GM12878 (cell line): ENCODE data around the gene ATP2A3. TPM values are rescaled to one million over a fixed set of nuclear protein-coding genes. Genes with fewer than 3 reads are reported as not detected.

Source experiments
- ATAC-seq: fragments of 200-7000 bp; cut with Tn5 transposase; 3 replicates; pipeline ENCODE4 v1.9.1; 2020; ENCODE audit warnings: mild to moderate bottlenecking, moderate library complexity
- BruUV-seq: library from RNA; stranded (reverse); fragments of 400-500 nt; replicated peaks from 2 replicates; lab custom pipeline; 2021; lab: Mats Ljungman, UMichigan
- CTCF ChIA-PET: fragments of 300-600 bp; sonication (Branson Sonifier 250); formaldehyde crosslinking; extraction: SDS; loops from one replicate; lab custom pipeline; 2021; ENCODE audit warnings: inconsistent platforms; lab: Yijun Ruan, JAX
- POLR2A ChIA-PET: fragments of 350-600 bp; formaldehyde crosslinking; extraction: SDS; loops from one replicate; lab custom pipeline; 2021; ENCODE audit warnings: inconsistent platforms; lab: Charles Lee
- RAD21 ChIA-PET: fragments of 300-600 bp; sonication (Branson Sonifier 250); formaldehyde crosslinking; loops from one replicate; lab custom pipeline; 2023; ENCODE audit warnings: antibody characterized with exemption; ENCODE audit not compliant: unreplicated experiment; lab: Charles Lee
- SMC1A ChIA-PET: fragments of 300-600 bp; sonication (Branson Sonifier 250); formaldehyde crosslinking; loops from one replicate; lab custom pipeline; 2023; ENCODE audit not compliant: unreplicated experiment, uncharacterized antibody; lab: Charles Lee
- DNase-seq: peaks from one replicate; pipeline ENCODE4 v3.0.0-alpha.2; 2011; ENCODE audit warnings: low read depth, low spot score
- FAIRE-seq: peaks from 3 replicates; lab custom pipeline; 2011; peaks lifted over from hg19 to GRCh38; lab: Jason Lieb, UNC
- H2AFZ ChIP-seq: 2 replicates; pipeline ENCODE4 v1.6.0; 2011; ENCODE audit warnings: low read depth, low read length, control low read depth; ENCODE audit not compliant: control insufficient read depth
- H3K27ac ChIP-seq: 2 replicates; pipeline ENCODE4 v1.5.1; 2011; ENCODE audit warnings: control low read depth; ENCODE audit not compliant: control insufficient read depth, insufficient read depth
- H3K27me3 ChIP-seq, 2 experiments: replicated peaks in 1 of 2; 2 replicates each; pipeline versions ENCODE4 v1.6.0 to v1.6.1; 2011; ENCODE audit warnings: low read length in 1 of 2; ENCODE audit not compliant: control insufficient read depth in 2 of 2, insufficient read depth in 2 of 2
- H3K36me3 ChIP-seq, 2 experiments: 2 replicates each; pipeline ENCODE4 v1.5.1; 2011; ENCODE audit warnings: low read length in 1 of 2; ENCODE audit not compliant: control insufficient read depth in 2 of 2, insufficient read depth in 2 of 2
- H3K4me1 ChIP-seq: 2 replicates; pipeline ENCODE4 v1.6.1; 2011; ENCODE audit warnings: mild to moderate bottlenecking, low read length, moderate library complexity, mixed read lengths; ENCODE audit not compliant: control insufficient read depth, insufficient read depth
- H3K4me2 ChIP-seq: 2 replicates; pipeline ENCODE4 v1.6.0; 2011; ENCODE audit warnings: control low read depth; ENCODE audit not compliant: control insufficient read depth, insufficient read depth
- H3K4me3 ChIP-seq: fragments of 200-600 bp; sonication (generic); 2 replicates; pipeline ENCODE4 v1.5.1; 2016
- H3K79me2 ChIP-seq: 2 replicates; pipeline ENCODE4 v1.6.0; 2011; ENCODE audit warnings: low read length; ENCODE audit not compliant: control insufficient read depth, insufficient read depth
- H3K9ac ChIP-seq: 2 replicates; pipeline ENCODE4 v1.8.0; 2011; ENCODE audit warnings: low read length, control low read depth, mixed read lengths; ENCODE audit not compliant: control insufficient read depth, insufficient read depth
- H3K9me3 ChIP-seq: replicated peaks from 3 replicates; pipeline ENCODE4 v1.5.1; 2011; ENCODE audit warnings: mild to moderate bottlenecking, low read length; ENCODE audit not compliant: control insufficient read depth, insufficient read depth
- H4K20me1 ChIP-seq: 2 replicates; pipeline ENCODE4 v1.6.0; 2011; ENCODE audit not compliant: control insufficient read depth, insufficient read depth
- E2F4 ChIP-seq: IDR thresholded peaks from 2 replicates; pipeline ENCODE4 v1.6.1; 2012; ENCODE audit warnings: low read depth, low read length, improper control_type of control experiment
- EP300 ChIP-seq, 2 experiments: fragments of 150-350 bp in 1 of 2; IDR thresholded peaks; 2 replicates each; pipeline ENCODE4 v1.6.1; 2011 to 2012; ENCODE audit warnings: low read depth in 2 of 2, low read length in 2 of 2, borderline replicate concordance in 1 of 2, improper control_type of control experiment in 1 of 2, inconsistent platforms in 1 of 2; ENCODE audit not compliant: control insufficient read depth in 1 of 2
- POU2F2 ChIP-seq: IDR thresholded peaks from 3 replicates; pipeline ENCODE4 v1.6.1; 2011; ENCODE audit warnings: low read depth, mild to moderate bottlenecking, low read length, borderline replicate concordance
- REST ChIP-seq: IDR thresholded peaks from 2 replicates; pipeline ENCODE4 v1.6.1; 2012; ENCODE audit warnings: mild to moderate bottlenecking, low read depth, low read length
- RFX5 ChIP-seq: IDR thresholded peaks from 2 replicates; pipeline ENCODE4 v1.6.1; 2011; ENCODE audit warnings: low read depth, low read length, improper control_type of control experiment
- SIX5 ChIP-seq: IDR thresholded peaks from 2 replicates; pipeline ENCODE4 v1.6.1; 2011; ENCODE audit warnings: mild to moderate bottlenecking, low read depth, low read length, moderate library complexity; ENCODE audit not compliant: severe bottlenecking
- STAT3 ChIP-seq: IDR thresholded peaks from 2 replicates; pipeline ENCODE4 v1.6.1; 2011; ENCODE audit warnings: low read depth, low read length, improper control_type of control experiment
- ZBTB33 ChIP-seq: fragments of 450-650 bp; IDR thresholded peaks from 2 replicates; pipeline ENCODE4 v1.6.1; 2017; ENCODE audit warnings: mild to moderate bottlenecking
- ZNF274 ChIP-seq: IDR thresholded peaks from one replicate; pipeline ENCODE4 v1.8.0; 2011; ENCODE audit not compliant: insufficient read length, insufficient read depth
- WGBS: methylation state at CpG from one replicate; pipeline ENCODE4 v1.1.6; 2016; ENCODE audit warnings: low lambda C conversion rate; ENCODE audit not compliant: insufficient replicate concordance, insufficient coverage; ENCODE audit errors: missing lambda C conversion rate; 5-methylcytosine and 5-hydroxymethylcytosine counted together
- in situ Hi-C: fragments of 300-500 bp; cut with MboI; formaldehyde crosslinking; loops from 9 replicates; pipeline ENCODE4 v1.14.3; 2018; ENCODE audit warnings: mixed read lengths
- intact Hi-C: fragments of 100-400 bp; cut with micrococcal nuclease; formaldehyde crosslinking; loops from one replicate; pipeline ENCODE4 v1.14.2; 2022; ENCODE audit not compliant: unreplicated experiment
- polyA plus RNA-seq, 11 experiments: library from polyadenylated mRNA; depleted of rRNA in 4 of 11; unstranded in 6 of 11; stranded (reverse) in 5 of 11; fragments of >200 nt; fragmentation: Nextera tagmentation in 4 of 11; fragmentation: Illumina TruSeq in 1 of 11; extraction: Ambion mirVana in 4 of 11; extraction: Trizol in 1 of 11; gene quantifications; 1 replicate in 1 of 11; 2 replicates in 10 of 11; pipeline versions ENCODE4 v1.2.1 to v1.2.3, GENCODE V29; 2011 to 2016; ENCODE audit warnings: inconsistent platforms in 2 of 11, missing spikeins in 2 of 11, low read depth in 1 of 11
- total RNA-seq, 4 experiments: library from RNA; depleted of rRNA in 3 of 4; stranded (reverse); fragments of >200 nt in 3 of 4; fragmentation: Illumina TruSeq in 1 of 4; extraction: Trizol in 1 of 4; gene quantifications; 2 replicates each; pipeline versions ENCODE4 v1.2.1 to v1.2.3, GENCODE V29; 2013 to 2021

The ATP2A3 gene
- total and polyA plus RNA-seq, 10 of the 15 experiments (the other 5 are each of a cell fraction or from before 2014, with no cell fraction given): 1.0 to 99.2 (median 37.9) TPM

GRCh38 chr17:3954086-3954485, 10.2 kb downstream of the ATP2A3 start:
- SMC1A ChIA-PET: no interaction called here
- Histone ChIP-seq H3K27me3 (no peaks in the 10 kb centered on the region), H3K4me3 (no peak overlapping the region), H3K36me3 (peaks cover 6 to 13% of the 10 kb centered on the region in 2 experiments; a peak in 3 of 4 replicates), H3K4me2 (no peak overlapping the region), H3K4me1 (no peaks in the 10 kb centered on the region), H3K9ac (no peak overlapping the region), H2AFZ (no peak overlapping the region), H3K9me3 (no peaks in the 10 kb centered on the region), H3K79me2 (peaks cover 2% of the 10 kb centered on the region), H3K27ac (no peak overlapping the region), H4K20me1 (no peaks in the 10 kb centered on the region; the same call in 1 of the 2 replicates)
- RAD21 ChIA-PET: no interaction called here
- FAIRE-seq (no peak), ATAC-seq (no peak), DNase-seq (no peak)
- POLR2A ChIA-PET: interaction anchor here (0.5 kb wide), 1 partner anchor 194 kb away, joined by 4 read pairs; no protein-coding TSS in a partner anchor
- CTCF ChIA-PET: interaction anchor here (1.2 kb wide), 1 partner anchor 8 kb away, joined by 4 read pairs; no protein-coding TSS in a partner anchor
- BruUV-seq: no TSS peak
- intact Hi-C loops (no loop called here), in situ Hi-C loops (no loop called here)
- TF ChIP-seq RFX5: no peak
- WGBS: 86% methylated on average over 10 of the region's 10 CpGs

- no peak overlapping the region for H3K9ac ChIP-seq
- no peak overlapping the region for H2AFZ ChIP-seq
- RAD21 ChIA-PET: interaction anchor here (0.6 kb wide), 1 partner anchor 41 kb away, joined by 3 read pairs; no protein-coding TSS in a partner anchor
- no peak overlapping the region for H3K4me3 ChIP-seq
- CTCF ChIA-PET: interaction anchor here (1.1 to 1.2 kb wide), 2 partner anchors 9 to 39 kb away, joined by 3 to 4 read pairs; no protein-coding TSS in a partner anchor
- intact Hi-C loops: no loop called here
- H3K79me2 ChIP-seq: peaks cover 2% of the 10 kb centered on the region
- in situ Hi-C loops: no loop called here
- POLR2A ChIA-PET: interaction anchor here (0.5 kb wide), 1 partner anchor 195 kb away, joined by 4 read pairs; no protein-coding TSS in a partner anchor
- H4K20me1 ChIP-seq: no peaks in the 10 kb centered on the region; the same call in 1 of the 2 replicates
- no peak for FAIRE-seq
- BruUV-seq: no TSS peak
- DNase-seq: no peak
- peaks cover 6 to 13% of the 10 kb centered on the region in 2 experiments; a peak in 3 of 4 replicates for H3K36me3 ChIP-seq
- 90% methylated on average over 14 of the region's 14 CpGs for WGBS
- H3K27ac ChIP-seq: no peak overlapping the region
- ATAC-seq: no peak
- no peaks in the 10 kb centered on the region for H3K9me3 ChIP-seq
- H3K27me3 ChIP-seq: no peaks in the 10 kb centered on the region
- H3K4me1 ChIP-seq: no peaks in the 10 kb centered on the region
- SMC1A ChIA-PET: interaction anchor here (1.7 kb wide), 1 partner anchor 12 kb away, joined by 4 read pairs; no protein-coding TSS in a partner anchor
- no peak overlapping the region for H3K4me2 ChIP-seq
- no peak for TF ChIP-seq ZNF274
- no peak for TF ChIP-seq SIX5
- no peak for TF ChIP-seq EP300 (IDR thresholded peaks at IDR 0.05; ENCODE audit: borderline replicate concordance in 1 of 2, control insufficient read depth in 1 of 2, low read depth in 2 of 2, low read length in 2 of 2)
- no peak for TF ChIP-seq REST
- TF ChIP-seq POU2F2: no peak
- no peak for TF ChIP-seq STAT3
- no peak for TF ChIP-seq ZBTB33
- no peak for TF ChIP-seq E2F4
These were observed 10.7 kb downstream of the ATP2A3 start for GRCh38 chr17:3953542-3953941.
